Stimulated activated CD4-positive, alpha-beta T cell treated with anti-CD3 and anti-CD28 coated beads, Interleukin-1b, Interleukin-23, amount 100 ng/mL, for 1 hour (primary cell): ENCODE results near the gene DUSP11.
"Not testable (repeated sequence)": the region's sequence is repeated elsewhere in the genome, so short reads cannot be mapped to it uniquely, and the experiment has no call there.

Source experiments
- DNase-seq, 2 donors: peaks; one replicate each; pipeline ENCODE4 v3.0.0-alpha.2; 2020; ENCODE audit warnings: low read depth in 2 of 2

The DUSP11 gene

DNA sequence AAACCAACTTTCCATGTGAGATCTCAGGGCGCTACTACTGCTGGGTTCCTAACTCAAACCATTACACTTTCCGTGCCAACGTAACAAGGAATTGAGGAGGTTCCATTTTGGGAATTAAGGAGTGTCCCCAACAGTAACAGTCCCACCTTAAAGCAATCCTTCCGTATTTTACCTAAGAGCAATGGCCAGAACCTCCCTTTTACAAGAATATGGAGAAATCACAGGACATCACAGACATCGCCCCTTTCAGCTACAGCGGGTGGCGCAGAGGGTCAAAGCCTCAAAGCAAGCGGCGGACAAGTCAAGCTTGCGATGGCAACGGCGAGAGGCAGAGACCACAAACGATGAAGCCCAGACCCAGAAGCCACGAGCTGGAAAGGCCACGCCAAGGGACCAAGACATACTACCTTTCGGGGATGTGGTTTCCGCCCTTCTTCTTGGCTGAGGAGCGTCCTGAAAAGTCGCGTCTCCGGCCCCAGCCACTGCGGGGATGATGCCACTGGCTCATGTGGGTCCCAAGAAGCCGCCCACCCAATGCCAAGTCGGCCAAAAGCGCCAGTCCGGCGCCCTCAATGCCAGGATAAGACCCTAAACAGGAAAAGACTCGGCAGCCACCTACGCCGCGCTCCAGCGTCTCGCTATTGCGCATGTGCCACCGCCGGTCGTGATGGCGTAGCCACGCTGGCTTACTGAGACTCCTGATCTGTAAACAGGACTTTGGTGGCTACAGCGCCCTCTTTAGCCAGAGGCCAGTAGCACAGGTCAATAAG, at the start of gene DUSP11:
TSS of gene DUSP11 (minus strand) at position 637 of the 770 bp plus-strand sequence. CDS start at position 508, 129 bp downstream.
- DNase-seq, result peak; percentile 89 to 95

DNA sequence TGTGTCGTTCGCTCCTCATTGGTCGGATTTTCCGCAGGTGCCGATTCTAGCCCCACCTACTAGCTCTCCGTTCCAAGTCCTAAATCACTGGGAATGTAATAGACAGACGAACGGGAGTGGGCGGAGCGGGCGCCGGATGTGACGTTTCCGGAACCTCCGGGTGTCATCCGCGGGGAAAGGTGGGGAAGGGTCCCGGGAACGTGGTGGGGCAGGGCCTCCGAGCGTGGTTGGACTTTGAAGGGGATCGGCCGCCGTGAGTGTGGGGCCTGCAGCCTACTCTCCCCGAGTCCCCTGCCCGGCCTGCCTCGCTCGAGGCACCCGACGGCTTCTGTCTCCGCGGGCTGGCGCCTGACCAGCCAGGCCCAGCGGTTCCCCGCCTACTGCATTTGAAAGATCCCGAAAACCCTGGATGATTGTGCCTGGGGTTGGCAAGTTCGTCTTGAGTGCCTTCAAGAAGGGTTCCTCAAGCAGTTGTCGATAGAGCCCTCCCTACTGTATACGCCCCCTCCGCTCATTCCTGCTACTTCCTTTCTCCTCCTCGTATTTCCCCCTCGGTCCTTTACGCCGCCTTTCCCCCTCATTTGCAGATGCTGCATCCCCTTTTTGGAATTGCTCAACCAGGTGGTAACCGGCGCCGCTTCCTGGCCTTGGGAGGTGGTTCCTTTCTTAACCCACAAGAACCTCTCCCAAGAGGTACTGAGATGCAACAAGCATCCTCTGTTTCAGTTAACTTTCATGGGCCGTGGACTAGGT, 49.1 kb upstream of the DUSP11 start, which contains the start of gene STAMBP:
TSS of gene STAMBP (plus strand) at position 144 of the 753 bp plus-strand sequence. CDS start 1,896 bp downstream, outside the sequence.
- peak; percentile 64 to 65 for DNase-seq

DNA sequence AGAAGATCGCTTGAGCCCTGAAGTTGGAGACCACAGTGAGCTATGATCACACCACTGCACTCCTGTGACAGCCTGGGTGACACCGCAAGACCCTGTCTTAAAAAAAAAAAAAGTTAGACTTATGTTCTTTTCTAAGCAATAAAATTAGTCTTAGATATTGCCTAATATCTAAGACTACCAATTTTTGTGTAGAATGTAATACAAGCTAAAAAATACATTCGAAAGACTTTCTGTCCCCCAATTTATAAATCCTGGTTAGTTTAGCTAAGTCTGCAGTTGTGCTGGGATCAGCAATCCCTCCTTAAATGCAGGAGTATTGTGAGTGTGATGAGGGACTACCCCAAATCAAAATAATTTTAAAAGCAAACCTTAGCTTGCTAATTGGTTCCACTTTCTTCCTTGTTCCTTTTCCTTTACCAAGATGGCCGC, 48.5 kb upstream of the DUSP11 start:
- DNase-seq, result no peak

DNA sequence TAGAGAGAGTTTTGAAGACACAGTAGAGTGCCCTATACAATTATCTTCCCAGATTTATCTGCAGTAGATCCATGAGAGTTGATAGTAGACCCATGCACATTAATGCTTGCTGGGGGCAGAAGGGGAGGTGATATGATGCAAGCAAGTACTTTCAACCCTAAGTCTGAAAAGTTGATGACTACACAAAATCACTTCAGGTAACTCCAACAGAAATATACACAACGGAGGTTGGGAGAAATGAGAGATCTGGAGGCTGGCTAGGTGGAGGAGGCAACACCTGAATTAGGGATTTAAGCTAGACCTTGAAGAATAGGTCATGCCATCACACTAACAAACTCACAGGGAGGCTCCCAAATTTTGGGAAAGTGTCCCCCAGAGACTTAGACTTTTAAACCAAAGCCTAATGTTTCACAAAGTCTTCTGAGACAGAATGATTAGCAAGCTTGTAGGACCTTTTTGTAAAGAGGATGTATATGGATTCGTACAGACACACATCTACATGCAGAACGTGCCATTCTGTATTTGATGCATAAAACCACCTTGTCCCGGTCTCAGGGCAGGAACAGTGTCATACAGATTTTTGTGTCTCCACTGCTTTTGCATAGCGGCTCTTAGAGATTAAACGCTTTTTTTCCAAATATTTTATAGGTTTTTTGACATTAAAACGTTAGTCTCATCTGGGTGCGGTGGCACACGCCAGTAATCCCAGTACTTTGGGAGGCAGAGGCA, 47.9 kb upstream of the DUSP11 start:
- DNase-seq, result no peak

DNA sequence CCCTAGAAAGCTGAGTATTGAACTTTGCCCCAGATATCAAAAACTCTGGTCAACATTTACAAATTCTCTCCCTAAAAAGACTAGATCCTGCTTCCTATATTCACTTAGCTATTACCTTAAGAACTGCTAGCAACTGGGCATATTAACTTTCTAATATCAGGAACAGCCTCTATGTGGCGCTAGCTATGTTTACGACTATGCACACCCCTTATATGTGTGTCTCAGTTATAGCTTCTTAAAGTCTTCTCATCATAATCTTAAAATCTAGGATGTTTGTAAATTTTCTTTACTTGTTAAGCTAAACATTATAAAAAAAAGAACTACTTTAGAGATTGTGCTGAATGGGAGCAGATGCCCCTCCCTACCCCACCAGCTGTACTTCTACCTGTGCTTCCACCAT, 47.1 kb upstream of the DUSP11 start:
- DNase-seq, result no peak

DNA sequence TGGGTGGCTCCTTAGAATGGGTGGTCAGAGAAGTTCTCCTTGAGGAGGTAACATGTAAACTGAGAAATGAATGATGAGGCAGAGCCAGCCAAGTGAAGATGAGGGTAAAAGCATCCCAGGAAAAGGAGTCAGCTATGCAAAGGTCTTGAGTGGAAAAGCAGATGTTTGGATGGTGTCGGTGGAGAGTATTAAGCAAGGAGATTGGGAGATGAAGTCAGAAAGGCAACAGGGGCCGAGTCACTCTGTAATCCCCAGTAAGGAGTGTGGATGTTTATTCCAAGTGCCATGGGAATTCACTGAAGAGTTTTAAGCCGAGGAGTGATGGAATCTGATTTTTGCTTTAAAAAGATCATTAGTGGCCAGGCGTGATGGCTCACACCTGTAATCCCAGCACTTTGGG, 45.5 kb upstream of the DUSP11 start:
- DNase-seq, result no peak

DNA sequence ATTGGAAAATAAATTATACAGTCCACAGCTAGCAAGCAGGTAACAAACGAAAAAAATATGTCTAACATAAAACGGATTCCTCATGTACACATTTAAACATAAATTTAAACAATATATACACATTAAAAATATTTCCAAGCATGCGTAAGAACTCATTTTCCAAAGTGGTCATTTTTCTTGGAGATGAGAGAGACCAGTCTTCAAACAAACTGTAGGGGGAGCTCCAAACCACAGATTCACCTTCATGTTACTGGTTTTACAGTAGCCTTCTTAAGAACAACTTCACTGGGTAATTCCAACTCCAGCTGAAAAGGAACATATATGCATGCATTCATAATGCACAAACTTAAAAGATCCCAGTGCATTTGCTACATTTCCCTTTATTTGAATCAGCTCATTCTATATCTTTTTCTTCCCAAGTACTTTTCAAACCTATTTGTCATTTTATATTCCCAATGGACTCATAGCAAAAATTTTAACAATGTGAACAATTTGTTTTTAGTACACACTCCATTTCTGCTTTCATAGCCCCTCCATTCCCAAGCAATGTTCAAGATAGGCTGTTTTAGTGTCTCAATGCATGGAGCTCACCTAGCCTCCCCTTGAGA, 44.1 kb upstream of the DUSP11 start:
- peak in 1 of 2 donors; percentile 10 for DNase-seq

DNA sequence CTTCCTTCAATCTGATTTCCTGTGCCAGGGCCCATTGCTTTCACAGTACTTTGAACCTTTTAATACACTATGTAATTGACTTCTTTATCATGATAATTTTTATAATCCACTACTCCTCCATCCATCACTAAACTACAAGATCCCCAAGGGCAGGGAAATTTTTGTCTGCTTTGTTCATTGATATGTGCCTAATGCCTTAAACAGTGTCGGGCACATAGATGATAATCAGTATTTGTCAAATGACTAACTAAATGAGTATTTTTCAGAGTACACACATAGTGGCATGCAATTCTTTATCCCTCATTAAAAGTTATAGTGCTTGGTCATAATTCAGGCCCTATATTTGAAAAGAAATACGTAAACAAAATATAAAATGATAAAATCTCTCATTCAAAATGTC, 43.5 kb upstream of the DUSP11 start:
- DNase-seq, result no peak

DNA sequence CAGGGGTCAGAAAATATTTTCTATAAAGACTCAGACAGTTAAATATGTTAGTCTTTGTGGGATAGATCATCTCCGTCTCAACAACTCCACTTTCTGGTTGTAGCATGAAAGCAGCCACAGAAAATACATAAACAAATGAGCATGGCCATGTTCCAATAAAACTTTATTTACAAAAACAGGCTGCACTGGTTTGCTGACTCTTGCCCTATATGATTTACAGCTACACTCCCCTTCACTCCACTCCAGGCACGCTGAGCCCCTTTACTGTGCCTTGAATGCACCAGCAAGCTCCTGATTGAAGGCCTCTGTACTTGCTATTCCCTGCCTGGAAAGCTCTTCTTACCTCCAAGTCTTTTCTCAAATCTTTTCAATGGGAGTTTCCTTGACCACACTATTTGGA, 43.1 kb upstream of the DUSP11 start:
- no peak for DNase-seq

DNA sequence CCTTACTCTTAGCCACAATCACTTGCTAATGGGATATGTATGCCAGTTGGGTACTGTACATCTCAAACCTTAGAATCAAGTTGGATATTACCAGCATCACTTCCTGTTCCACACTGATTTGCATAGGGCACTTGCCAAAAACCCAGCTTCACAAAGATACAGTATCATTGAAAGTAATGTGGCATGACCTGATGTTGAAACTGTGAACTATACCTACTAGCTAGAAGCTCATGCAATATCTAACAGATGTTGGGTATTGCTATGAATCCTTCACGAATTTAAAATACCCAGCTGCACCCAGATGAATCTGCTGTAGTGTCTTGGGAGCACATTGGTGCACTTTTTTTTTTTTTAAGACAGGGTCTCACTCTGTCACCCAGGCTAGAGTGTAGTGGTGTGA, 42.4 kb upstream of the DUSP11 start:
- no peak for DNase-seq

DNA sequence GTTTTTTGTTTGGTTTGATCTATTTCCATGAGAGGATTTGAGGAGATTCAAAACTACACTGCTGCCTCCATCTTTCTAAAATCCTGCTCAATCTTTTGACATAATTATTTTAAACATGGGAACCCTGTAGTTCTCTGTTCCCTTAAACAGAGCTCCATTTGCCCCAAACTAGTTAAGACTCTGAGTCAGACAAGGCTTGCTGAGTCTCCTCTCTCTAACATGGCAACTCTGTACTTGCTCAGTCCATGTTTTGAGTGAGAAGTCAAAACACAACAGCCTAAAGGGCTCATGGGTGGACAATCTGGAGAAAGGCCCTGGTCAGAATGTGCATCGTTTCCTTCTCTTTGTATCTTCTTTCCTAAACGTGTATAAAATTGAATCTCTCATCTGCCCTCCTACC, 41.8 kb upstream of the DUSP11 start:
- no peak for DNase-seq

DNA sequence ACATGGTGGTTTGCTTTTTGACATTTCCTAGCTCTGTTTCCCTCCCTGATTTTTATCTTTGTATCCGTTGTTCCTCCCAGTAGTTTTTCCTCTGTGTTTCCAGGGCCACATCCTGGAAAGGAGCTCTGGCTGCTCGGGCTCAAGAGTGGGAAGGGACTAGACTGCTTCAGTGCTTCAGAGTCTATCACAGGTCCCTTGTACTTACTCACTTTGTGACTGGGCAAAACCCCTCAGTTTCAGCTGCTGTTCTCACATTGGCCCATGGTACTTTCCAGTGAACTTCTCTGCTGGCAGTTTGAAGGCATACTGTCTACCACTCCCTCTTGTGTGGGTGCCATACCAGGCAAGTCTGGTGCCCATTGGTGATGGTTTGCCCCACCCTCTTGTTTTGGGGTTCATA, 41.3 kb upstream of the DUSP11 start:
- no peak for DNase-seq

DNA sequence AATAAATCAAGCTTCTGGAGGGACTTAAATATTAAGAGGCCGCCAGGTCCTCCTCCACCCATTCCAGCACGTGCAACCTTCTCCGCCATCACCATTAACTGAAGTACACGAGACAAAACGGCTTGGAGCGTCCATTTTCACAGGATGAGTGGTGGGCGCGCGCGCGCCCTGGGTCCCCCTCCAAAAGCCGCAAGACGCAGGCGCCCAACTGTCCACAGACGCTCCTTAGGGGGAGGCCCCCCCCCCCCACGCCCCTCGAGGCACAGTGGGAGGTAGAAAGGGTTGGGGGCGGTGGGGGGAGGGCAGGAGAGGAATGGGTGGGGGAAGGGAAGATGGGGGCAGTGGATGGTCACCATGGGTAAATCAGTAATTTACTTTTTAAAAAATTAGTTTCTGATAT, 38.4 kb upstream of the DUSP11 start:
- DNase-seq, result no peak

DNA sequence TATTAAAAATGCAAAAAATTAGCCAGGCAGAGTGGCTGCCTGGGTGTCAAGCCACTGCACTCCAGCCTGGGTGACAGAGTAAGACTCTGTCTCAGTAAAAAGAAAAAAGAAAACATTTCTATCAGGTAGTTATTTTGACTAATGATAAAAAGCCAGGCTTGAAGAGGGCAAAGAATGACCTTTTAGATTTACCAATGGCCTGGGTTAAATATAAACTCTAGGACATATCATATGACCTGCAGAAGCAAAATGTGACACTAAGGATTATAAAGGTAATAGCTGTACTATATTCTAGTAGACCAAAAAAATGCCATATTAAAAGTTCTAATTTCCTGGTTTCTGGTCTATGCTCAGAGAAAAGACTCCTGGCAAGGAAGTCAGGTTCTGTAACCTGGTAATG, 32.7 kb upstream of the DUSP11 start:
- DNase-seq, result no peak

DNA sequence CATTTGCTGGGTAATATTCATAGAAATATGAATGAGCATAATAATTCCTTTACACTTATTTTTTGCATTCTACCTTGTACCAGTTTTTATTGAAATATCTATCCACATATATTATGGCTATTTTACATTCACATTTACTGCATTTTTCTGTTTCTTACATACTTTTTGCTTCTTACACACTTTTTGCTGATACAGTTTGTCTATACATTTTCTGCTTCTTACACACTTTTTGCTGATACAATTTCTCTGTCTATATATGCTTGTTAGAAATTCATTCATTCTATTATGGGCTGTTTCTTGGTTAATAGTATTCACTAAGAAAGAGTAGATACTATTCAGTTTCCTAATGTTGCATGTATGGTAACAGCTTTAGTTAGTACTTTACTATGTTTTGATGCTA, 32.0 kb upstream of the DUSP11 start:
- no peak for DNase-seq

DNA sequence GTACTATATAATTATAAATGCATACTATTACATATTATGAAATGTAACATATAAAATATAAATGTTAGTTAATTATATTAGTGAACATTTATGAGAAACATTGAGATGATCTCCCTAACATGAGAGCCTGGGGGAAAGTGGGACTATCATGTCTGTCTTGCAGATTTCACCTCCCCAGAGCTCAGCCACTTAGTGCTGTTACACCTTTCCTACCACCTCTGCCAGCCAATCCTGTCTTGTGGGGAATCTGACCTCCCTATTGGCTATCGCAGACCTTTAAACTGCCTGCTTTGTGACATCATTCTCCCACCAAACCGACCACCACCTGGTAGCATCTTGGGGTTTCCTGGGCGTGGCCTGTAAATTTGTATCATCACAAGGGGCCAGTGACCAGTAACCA, 4.0 kb upstream of the DUSP11 start, which contains the start of gene C2orf78:
TSS of gene C2orf78 (plus strand) at position 301 of the 400 bp plus-strand sequence. CDS start 127 bp downstream, outside the sequence.
- not testable (repeated sequence) for DNase-seq

DNA sequence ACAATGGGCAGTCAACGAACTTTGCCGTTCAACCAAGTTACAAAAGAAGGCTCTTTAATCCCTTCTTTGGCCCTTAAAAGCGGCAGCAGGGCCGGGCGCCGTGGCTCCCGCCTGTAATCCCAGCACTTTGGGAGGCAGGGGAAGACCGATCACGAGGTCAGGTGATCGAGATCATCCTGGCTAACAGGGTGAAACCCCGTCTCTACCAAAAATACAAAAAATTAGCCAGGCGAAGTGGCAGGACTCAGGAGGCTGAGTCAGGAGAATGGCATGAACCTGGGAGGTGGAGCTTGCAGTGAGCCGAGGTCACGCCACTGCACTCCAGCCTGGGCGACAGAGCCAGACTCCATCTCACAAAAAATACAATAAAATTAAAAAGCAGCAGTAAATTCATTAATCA, 3.5 kb upstream of the DUSP11 start:
- not testable (repeated sequence) for DNase-seq

DNA sequence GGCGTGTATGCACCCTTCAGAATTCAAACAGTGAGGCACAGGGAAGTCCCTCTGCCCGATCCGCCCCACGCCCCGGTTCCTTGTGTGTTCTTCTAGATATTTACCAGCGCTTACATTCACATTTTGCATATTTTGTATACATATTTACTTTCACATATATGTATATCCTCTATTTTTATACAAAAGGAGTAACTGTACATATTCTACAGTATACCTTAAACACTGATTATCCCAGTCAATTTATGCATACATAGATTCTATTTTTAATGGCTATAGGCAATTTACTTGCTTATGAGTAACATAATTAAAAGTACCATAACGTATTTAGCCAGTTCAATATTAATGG, 307 bp upstream of the DUSP11 start:
- no peak for DNase-seq

DNA sequence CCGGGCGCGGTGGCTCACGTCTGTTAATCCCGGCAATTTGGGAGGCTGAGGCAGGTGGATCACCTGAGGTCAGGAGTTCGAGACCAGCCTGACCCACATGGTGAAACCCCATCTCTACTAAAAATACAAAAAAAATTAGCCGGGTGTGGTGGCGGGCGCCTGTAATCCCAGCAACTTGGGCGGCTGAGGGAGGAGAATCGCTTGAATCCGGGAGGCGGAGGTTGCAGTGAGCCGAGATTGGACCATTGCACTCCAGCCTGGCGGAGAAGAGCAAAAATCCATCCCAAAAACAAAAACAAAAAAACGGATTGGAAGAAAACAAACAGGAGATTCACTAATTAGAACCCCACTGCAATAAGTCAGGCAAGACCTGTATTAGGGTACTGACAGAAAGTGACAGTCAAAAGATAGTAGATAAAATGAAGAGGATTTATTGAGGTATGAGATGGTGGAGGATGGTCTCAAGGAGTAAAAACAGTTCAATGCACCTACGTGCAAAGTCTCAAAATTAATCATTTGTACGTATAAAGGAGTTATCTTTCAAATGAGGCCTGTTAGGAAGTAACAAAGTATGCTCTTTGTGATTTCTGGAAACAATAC, 936 bp downstream of the DUSP11 start:
- not testable (repeated sequence) for DNase-seq

DNA sequence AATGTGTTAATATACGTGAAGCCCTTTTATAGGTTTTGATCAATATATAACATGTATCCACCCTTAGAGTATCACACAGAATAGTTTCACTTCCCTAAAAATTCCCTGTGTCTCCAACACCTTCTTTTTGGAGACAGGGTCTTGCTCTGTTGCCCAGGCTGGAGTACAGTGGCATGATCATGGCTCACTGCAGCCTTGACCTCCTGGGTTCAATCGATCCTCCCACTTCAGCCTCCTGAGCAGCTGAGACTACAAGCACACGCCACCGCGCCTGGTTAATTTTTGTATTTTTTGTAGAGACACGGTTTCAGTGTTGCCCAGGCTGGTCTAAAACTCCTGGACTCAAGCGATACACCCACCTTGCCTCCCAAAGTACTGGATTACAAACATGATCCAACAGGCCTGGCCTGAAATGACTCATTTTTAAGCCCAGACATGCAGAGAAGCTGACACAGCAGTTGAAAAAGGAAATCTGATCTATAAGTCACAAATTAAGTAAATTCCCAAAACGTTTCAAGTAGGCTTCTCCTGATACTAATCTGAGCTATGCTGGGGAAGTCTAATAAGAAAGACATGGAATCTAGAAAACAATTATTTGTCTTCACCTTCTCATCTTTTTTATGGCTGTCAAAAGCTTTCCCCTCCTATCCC, 2.9 kb downstream of the DUSP11 start:
- no peak for DNase-seq

DNA sequence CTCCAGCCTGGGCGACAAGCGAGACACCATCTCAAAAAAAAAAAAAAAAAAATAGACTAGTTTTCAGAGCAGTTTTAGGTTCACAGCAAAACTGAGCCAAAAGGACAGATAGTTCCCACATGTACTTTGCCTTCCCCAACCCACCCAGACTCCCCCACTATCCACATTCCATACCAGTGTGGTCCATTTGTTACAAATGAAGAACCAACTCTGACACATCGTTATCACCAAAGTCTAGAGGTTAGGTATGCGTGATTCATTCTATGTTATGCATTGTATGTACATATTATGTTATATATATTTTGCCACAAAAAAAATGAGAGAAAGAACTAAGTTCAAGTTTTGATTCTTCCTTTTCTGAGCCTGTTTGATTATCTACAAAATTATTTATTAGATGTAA, 3.5 kb downstream of the DUSP11 start:
- DNase-seq, result no peak
